K562 (cell line): ENCODE data around the gene CACNA2D4. TPM values are rescaled to one million over a fixed set of nuclear protein-coding genes. Genes with fewer than 3 reads are reported as not detected.

Experiments
- ATAC-seq: fragments of 200-7000 bp; cut with Tn5 transposase; 3 replicates; pipeline ENCODE4 v1.9.1; 2020; ENCODE audit warnings: moderate library complexity
- BruUV-seq: library from RNA; stranded (reverse); fragments of 400-500 nt; replicated peaks from 2 replicates; lab custom pipeline; 2021; lab: Mats Ljungman, UMichigan
- CTCF ChIA-PET: fragments of 300-600 bp; formaldehyde crosslinking; extraction: SDS; loops from one replicate; lab custom pipeline; 2021; ENCODE audit warnings: low intra/inter-chr PET ratio; lab: Yijun Ruan, JAX
- POLR2A ChIA-PET: fragments of 300-600, 350-650 bp; sonication (Branson Sonifier 250); formaldehyde crosslinking; extraction: SDS; loops from one replicate; lab custom pipeline; 2021; ENCODE audit warnings: antibody characterized with exemption, inconsistent platforms; lab: Yijun Ruan, JAX
- DNase-seq, 4 experiments: peaks; one replicate each; pipeline versions ENCODE4 v3.0.0 to v3.0.0-alpha.2; 2011 to 2018; ENCODE audit warnings: low spot score in 3 of 4, mixed read lengths in 3 of 4; ENCODE audit errors: extremely low read depth in 1 of 4
- FAIRE-seq: peaks from 2 replicates; lab custom pipeline; 2011; peaks lifted over from hg19 to GRCh38; lab: Jason Lieb, UNC
- H2AFZ ChIP-seq: 2 replicates; pipeline ENCODE4 v1.6.0; 2011; ENCODE audit warnings: low read depth, low read length, control low read depth, inconsistent platforms
- H3K27ac ChIP-seq: fragments of 200-600 bp; 3 replicates; pipeline ENCODE4 v1.8.0; 2011; ENCODE audit warnings: low read depth, mild to moderate bottlenecking, control low read depth, inconsistent platforms, low read length, moderate library complexity, mixed read lengths; ENCODE audit errors: extremely low read depth
- H3K27me3 ChIP-seq, 2 experiments: fragments of 300-600 bp in 1 of 2; 2 replicates in 1 of 2; 3 replicates in 1 of 2; pipeline versions ENCODE4 v1.6.0 to v1.8.0; 2011; ENCODE audit warnings: inconsistent platforms in 2 of 2, low read length in 2 of 2, mild to moderate bottlenecking in 1 of 2, mixed read lengths in 1 of 2, moderate library complexity in 1 of 2; ENCODE audit not compliant: control insufficient read depth in 2 of 2, insufficient read depth in 2 of 2
- H3K36me3 ChIP-seq: fragments of 300-600 bp; 3 replicates; pipeline ENCODE4 v1.8.0; 2011; ENCODE audit warnings: mild to moderate bottlenecking, low read length, inconsistent platforms; ENCODE audit not compliant: control insufficient read depth, insufficient read depth
- H3K4me1 ChIP-seq, 2 experiments: fragments of 200-600 bp in 1 of 2; replicated peaks in 1 of 2; 2 replicates in 1 of 2; 3 replicates in 1 of 2; pipeline versions ENCODE4 v1.5.1 to v1.8.0; 2011; ENCODE audit warnings: inconsistent platforms in 2 of 2, low read length in 2 of 2, mild to moderate bottlenecking in 1 of 2, mixed read lengths in 1 of 2, moderate library complexity in 1 of 2; ENCODE audit not compliant: control insufficient read depth in 2 of 2, insufficient read depth in 2 of 2
- H3K4me2 ChIP-seq: 2 replicates; pipeline ENCODE4 v1.6.1; 2011; ENCODE audit warnings: low read length, control low read depth, inconsistent platforms, mixed read lengths; ENCODE audit not compliant: insufficient read depth
- H3K4me3 ChIP-seq: fragments of 200-600 bp; sonication (generic), shearing (Covaris generic); 2 replicates; pipeline ENCODE4 v1.5.1; 2016; ENCODE audit warnings: control low read depth, inconsistent platforms
- H3K79me2 ChIP-seq: fragments of 200-600 bp; 3 replicates; pipeline ENCODE4 v1.8.0; 2011; ENCODE audit warnings: low read length, inconsistent platforms; ENCODE audit not compliant: control insufficient read depth, insufficient read depth
- H3K9ac ChIP-seq, 2 experiments: 2 replicates each; pipeline versions ENCODE4 v1.6.0 to v1.6.1; 2011; ENCODE audit warnings: low read depth in 2 of 2, low read length in 2 of 2, control low read depth in 1 of 2, inconsistent platforms in 1 of 2, mild to moderate bottlenecking in 1 of 2, mixed read lengths in 1 of 2; ENCODE audit not compliant: insufficient read depth in 1 of 2
- H3K9me1 ChIP-seq: one replicate; pipeline ENCODE4 v1.6.0; 2011; ENCODE audit warnings: inconsistent platforms, mild to moderate bottlenecking, low read length, moderate library complexity; ENCODE audit not compliant: control insufficient read depth, insufficient read depth
- H3K9me3 ChIP-seq: replicated peaks from 2 replicates; pipeline ENCODE4 v1.5.1; 2011; ENCODE audit warnings: low read depth, low read length, inconsistent platforms; ENCODE audit not compliant: control insufficient read depth, insufficient read depth
- H4K20me1 ChIP-seq: replicated peaks from 2 replicates; pipeline ENCODE4 v1.6.1; 2011; ENCODE audit warnings: low read length, inconsistent platforms, mixed read lengths; ENCODE audit not compliant: control insufficient read depth, insufficient read depth
- CREM ChIP-seq: IDR thresholded peaks from 2 replicates; pipeline ENCODE4 v1.6.1; 2014; ENCODE audit warnings: antibody characterized with exemption, low read depth
- EP400 ChIP-seq: fragments of 450-650 bp; IDR thresholded peaks from 2 replicates; pipeline ENCODE4 v1.6.1; 2017; ENCODE audit warnings: antibody characterized with exemption, mild to moderate bottlenecking, moderate library complexity
- HCFC1 ChIP-seq: IDR thresholded peaks from 2 replicates; pipeline ENCODE4 v1.6.1; 2012; ENCODE audit warnings: low read depth, low read length, improper control_type of control experiment
- HLTF ChIP-seq: fragments of 450-650 bp; IDR thresholded peaks from 2 replicates; pipeline ENCODE4 v1.6.1; 2016
- PHB2 ChIP-seq: fragments of 450-650 bp; IDR thresholded peaks from 2 replicates; pipeline ENCODE4 v1.6.1; 2017; ENCODE audit warnings: low read depth
- RAD21 ChIP-seq, 2 experiments: fragments of 250-450 bp in 1 of 2; fragments of 450-650 bp in 1 of 2; sonication (Bioruptor Pico) in 1 of 2; formaldehyde crosslinking in 1 of 2; IDR thresholded peaks in 1 of 2; conservative IDR thresholded peaks in 1 of 2; 2 replicates each; pipeline versions ENCODE4 v1.4.0 to v1.8.0; 2020 to 2022; ENCODE audit warnings: mild to moderate bottlenecking in 2 of 2, moderate library complexity in 1 of 2
- RAD51 ChIP-seq: fragments of 450-650 bp; IDR thresholded peaks from 2 replicates; pipeline ENCODE4 v1.7.1; 2016; ENCODE audit warnings: low read depth, mild to moderate bottlenecking, borderline replicate concordance
- RBM22 ChIP-seq: fragments of 200-400 bp; formaldehyde crosslinking; IDR thresholded peaks from 2 replicates; pipeline ENCODE4 v1.6.1; 2018; ENCODE audit warnings: low read length, low read depth; ENCODE audit not compliant: poor library complexity, severe bottlenecking
- STAT5A ChIP-seq: IDR thresholded peaks from 2 replicates; pipeline ENCODE4 v1.6.1; 2012; ENCODE audit warnings: low read length, inconsistent platforms, borderline replicate concordance
- TFE3 ChIP-seq: fragments of 450-650 bp; formaldehyde crosslinking; IDR thresholded peaks from 2 replicates; pipeline ENCODE4 v1.4.0; 2020; ENCODE audit warnings: mild to moderate bottlenecking, mixed read lengths
- WGBS: fragments of 100-300 bp; shearing (Covaris generic); methylation state at CpG from one replicate; pipeline ENCODE4 v1.1.6; 2016; ENCODE audit warnings: low coverage, mixed read lengths; ENCODE audit not compliant: insufficient coverage; ENCODE audit errors: missing lambda C conversion rate; 5-methylcytosine and 5-hydroxymethylcytosine counted together
- in situ Hi-C: fragments of 300-500 bp; cut with MboI; formaldehyde crosslinking; loops from 4 replicates; pipeline ENCODE4 v1.15.0; 2018; ENCODE audit warnings: inconsistent platforms, mixed read lengths
- intact Hi-C: fragments of 100-400 bp; cut with micrococcal nuclease; formaldehyde crosslinking; loops from 2 replicates; pipeline ENCODE4 v1.14.2; 2022
- polyA plus RNA-seq, 8 experiments: library from polyadenylated mRNA; depleted of rRNA in 4 of 8; stranded (reverse) in 5 of 8; unstranded in 3 of 8; fragments of >200 nt; fragmentation: Nextera tagmentation in 2 of 8; fragmentation: Illumina TruSeq in 1 of 8; extraction: Ambion mirVana in 2 of 8; extraction: Trizol in 1 of 8; gene quantifications; 2 replicates each; pipeline versions ENCODE4 v1.2.1 to v1.2.3, GENCODE V29; 2011 to 2014; ENCODE audit warnings: inconsistent platforms in 1 of 8, missing spikeins in 1 of 8
- total RNA-seq, 7 experiments: library from RNA; depleted of rRNA in 6 of 7; stranded (reverse); fragments of >200 nt in 6 of 7; fragmentation: Illumina TruSeq in 2 of 7; extraction: Trizol in 2 of 7; gene quantifications; 2 replicates each; pipeline versions ENCODE4 v1.2.1 to v1.2.3, GENCODE V29; 2011 to 2021; ENCODE audit warnings: low replicate concordance in 1 of 7
- TF ChIP-seq, protein P1 (sequence below): fragments of 450-650 bp; IDR thresholded peaks from 2 replicates; pipeline ENCODE4 v1.7.0; 2016; ENCODE audit warnings: borderline replicate concordance
- TF ChIP-seq, protein P2 (sequence below): sonication (generic); formaldehyde crosslinking; IDR thresholded peaks from 2 replicates; pipeline ENCODE4 v1.8.1; 2023; ENCODE audit warnings: mild to moderate bottlenecking, missing genetic modification reagents
- TF ChIP-seq, protein P3 (sequence below): fragments of 450-650 bp; IDR thresholded peaks from 2 replicates; pipeline ENCODE4 v1.7.1; 2018; ENCODE audit warnings: mild to moderate bottlenecking, low read depth; ENCODE audit not compliant: partially characterized antibody

CACNA2D4 gene
- total and polyA plus RNA-seq, 9 of the 15 experiments (the other 6 are each of a cell fraction or from before 2014, with no cell fraction given) = 0.04 to 0.69 (median 0.40) TPM; not detected in 3

DNA sequence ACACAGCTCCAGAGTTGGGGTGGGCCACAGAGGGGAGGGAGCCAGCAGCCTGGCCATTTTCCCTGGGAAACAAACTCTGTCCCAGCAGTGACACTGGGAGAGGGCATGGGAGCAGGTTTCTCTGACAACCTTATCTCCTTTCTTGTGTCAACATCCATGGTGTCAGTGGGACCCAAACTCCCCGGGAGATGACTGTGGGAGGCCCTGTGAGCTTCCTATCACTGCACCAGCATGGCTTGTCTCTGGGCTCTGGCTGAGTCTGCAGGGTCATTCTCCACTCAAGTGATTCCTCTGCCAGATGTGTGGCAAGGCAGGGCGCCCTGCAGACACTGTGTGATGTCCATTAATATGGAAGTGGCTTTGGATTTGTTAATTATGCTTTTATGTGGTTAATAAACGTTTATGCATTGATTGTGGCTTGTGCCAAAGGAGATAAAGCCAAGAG lies 88.0 kb downstream of the CACNA2D4 start:
- peaks cover 11% of the 10 kb centered on the region; the same call in 1 of the 2 replicates for H4K20me1 ChIP-seq
- no peak overlapping the region for H3K27ac ChIP-seq
- no peak for FAIRE-seq
- intact Hi-C loops (no loop called here), in situ Hi-C loops (no loop called here)
- H3K27me3 ChIP-seq = peaks cover 19 to 76% of the 10 kb centered on the region in 2 experiments; a peak in 4 of 5 replicates
- H2AFZ ChIP-seq = no peak overlapping the region
- H3K79me2 ChIP-seq = no peaks in the 10 kb centered on the region
- WGBS = 0% methylated on average over 2 of the region's 3 CpGs
- TF ChIP-seq HLTF (no peak), PHB2 (no peak), STAT5A (no peak), RAD21 (CRISPR knock-in tag; conservative IDR thresholded peaks at IDR 0.05 in 1 of 2, IDR thresholded peaks at IDR 0.05 in 1 of 2) (no peak), CREM (no peak), TFE3 (CRISPR knock-in tag) (no peak), HCFC1 (no peak), RAD51 (no peak), RBM22 (no peak), EP400 (no peak)
- TF ChIP-seq, protein P1, sequence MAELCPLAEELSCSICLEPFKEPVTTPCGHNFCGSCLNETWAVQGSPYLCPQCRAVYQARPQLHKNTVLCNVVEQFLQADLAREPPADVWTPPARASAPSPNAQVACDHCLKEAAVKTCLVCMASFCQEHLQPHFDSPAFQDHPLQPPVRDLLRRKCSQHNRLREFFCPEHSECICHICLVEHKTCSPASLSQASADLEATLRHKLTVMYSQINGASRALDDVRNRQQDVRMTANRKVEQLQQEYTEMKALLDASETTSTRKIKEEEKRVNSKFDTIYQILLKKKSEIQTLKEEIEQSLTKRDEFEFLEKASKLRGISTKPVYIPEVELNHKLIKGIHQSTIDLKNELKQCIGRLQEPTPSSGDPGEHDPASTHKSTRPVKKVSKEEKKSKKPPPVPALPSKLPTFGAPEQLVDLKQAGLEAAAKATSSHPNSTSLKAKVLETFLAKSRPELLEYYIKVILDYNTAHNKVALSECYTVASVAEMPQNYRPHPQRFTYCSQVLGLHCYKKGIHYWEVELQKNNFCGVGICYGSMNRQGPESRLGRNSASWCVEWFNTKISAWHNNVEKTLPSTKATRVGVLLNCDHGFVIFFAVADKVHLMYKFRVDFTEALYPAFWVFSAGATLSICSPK = no peak
- TF ChIP-seq, protein P2, sequence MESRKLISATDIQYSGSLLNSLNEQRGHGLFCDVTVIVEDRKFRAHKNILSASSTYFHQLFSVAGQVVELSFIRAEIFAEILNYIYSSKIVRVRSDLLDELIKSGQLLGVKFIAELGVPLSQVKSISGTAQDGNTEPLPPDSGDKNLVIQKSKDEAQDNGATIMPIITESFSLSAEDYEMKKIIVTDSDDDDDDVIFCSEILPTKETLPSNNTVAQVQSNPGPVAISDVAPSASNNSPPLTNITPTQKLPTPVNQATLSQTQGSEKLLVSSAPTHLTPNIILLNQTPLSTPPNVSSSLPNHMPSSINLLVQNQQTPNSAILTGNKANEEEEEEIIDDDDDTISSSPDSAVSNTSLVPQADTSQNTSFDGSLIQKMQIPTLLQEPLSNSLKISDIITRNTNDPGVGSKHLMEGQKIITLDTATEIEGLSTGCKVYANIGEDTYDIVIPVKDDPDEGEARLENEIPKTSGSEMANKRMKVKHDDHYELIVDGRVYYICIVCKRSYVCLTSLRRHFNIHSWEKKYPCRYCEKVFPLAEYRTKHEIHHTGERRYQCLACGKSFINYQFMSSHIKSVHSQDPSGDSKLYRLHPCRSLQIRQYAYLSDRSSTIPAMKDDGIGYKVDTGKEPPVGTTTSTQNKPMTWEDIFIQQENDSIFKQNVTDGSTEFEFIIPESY (CRISPR knock-in tag) = no peak
- TF ChIP-seq, protein P3, sequence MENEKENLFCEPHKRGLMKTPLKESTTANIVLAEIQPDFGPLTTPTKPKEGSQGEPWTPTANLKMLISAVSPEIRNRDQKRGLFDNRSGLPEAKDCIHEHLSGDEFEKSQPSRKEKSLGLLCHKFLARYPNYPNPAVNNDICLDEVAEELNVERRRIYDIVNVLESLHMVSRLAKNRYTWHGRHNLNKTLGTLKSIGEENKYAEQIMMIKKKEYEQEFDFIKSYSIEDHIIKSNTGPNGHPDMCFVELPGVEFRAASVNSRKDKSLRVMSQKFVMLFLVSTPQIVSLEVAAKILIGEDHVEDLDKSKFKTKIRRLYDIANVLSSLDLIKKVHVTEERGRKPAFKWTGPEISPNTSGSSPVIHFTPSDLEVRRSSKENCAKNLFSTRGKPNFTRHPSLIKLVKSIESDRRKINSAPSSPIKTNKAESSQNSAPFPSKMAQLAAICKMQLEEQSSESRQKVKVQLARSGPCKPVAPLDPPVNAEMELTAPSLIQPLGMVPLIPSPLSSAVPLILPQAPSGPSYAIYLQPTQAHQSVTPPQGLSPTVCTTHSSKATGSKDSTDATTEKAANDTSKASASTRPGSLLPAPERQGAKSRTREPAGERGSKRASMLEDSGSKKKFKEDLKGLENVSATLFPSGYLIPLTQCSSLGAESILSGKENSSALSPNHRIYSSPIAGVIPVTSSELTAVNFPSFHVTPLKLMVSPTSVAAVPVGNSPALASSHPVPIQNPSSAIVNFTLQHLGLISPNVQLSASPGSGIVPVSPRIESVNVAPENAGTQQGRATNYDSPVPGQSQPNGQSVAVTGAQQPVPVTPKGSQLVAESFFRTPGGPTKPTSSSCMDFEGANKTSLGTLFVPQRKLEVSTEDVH = no peak
- BruUV-seq = no TSS peak
- H3K9me1 ChIP-seq = no peaks in the 10 kb centered on the region
- POLR2A ChIA-PET = interaction anchor here (1.2 kb wide), 1 partner anchor 17 kb away, joined by 3 read pairs; no protein-coding TSS in a partner anchor
- no peak for DNase-seq
- H3K9ac ChIP-seq = no peak overlapping the region
- H3K4me1 ChIP-seq = peaks cover 0 to 18% of the 10 kb centered on the region in 2 experiments; a peak in 2 of 5 replicates
- H3K4me2 ChIP-seq = no peak overlapping the region
- H3K9me3 ChIP-seq = no peaks in the 10 kb centered on the region
- CTCF ChIA-PET = no interaction called here
- H3K36me3 ChIP-seq = no peaks in the 10 kb centered on the region
- no peak overlapping the region for H3K4me3 ChIP-seq
- ATAC-seq = no peak
